Spleen (tissue), 11 donors: ENCODE measurements around the gene LDAH. TPM values are rescaled to one million over a fixed set of nuclear protein-coding genes. Genes with fewer than 3 reads are reported as not detected.
A peak's percentile ranks its signal among the peaks of the same experiment; 100 is the strongest.

Experiments used
- DNase-seq: peaks from one replicate; pipeline ENCODE4 v3.0.0-alpha.2; 2020
- H3K27ac ChIP-seq, 8 donors: fragments of 200-600 bp; sonication (generic) in 7 of 8; 1 replicate in 4 of 8; 2 replicates in 4 of 8; pipeline versions ENCODE4 v1.5.0 to v1.8.0; 2016 to 2021; ENCODE audit warnings: inconsistent platforms in 4 of 8, mild to moderate bottlenecking in 4 of 8, moderate library complexity in 1 of 8
- H3K27me3 ChIP-seq, 7 donors: fragments of 200-600 bp; sonication (generic) in 6 of 7; replicated peaks in 1 of 7; 1 replicate in 4 of 7; 2 replicates in 3 of 7; pipeline versions ENCODE4 v1.5.0 to v1.8.0; 2016 to 2021; ENCODE audit warnings: inconsistent platforms in 3 of 7, mild to moderate bottlenecking in 1 of 7
- H3K36me3 ChIP-seq, 6 donors: fragments of 200-600 bp; sonication (generic) in 5 of 6; 1 replicate in 4 of 6; 2 replicates in 2 of 6; pipeline versions ENCODE4 v1.5.0 to v1.8.0; 2016 to 2021; ENCODE audit warnings: inconsistent platforms in 2 of 6
- H3K4me1 ChIP-seq, 6 donors: fragments of 200-600 bp; sonication (generic) in 5 of 6; 1 replicate in 3 of 6; 2 replicates in 3 of 6; pipeline versions ENCODE4 v1.5.0 to v1.8.0; 2016 to 2021; ENCODE audit warnings: inconsistent platforms in 3 of 6
- H3K4me3 ChIP-seq, 8 donors: fragments of 200-600 bp; sonication (generic) in 7 of 8; 1 replicate in 4 of 8; 2 replicates in 4 of 8; pipeline versions ENCODE4 v1.5.0 to v1.8.0; 2016 to 2021; ENCODE audit warnings: inconsistent platforms in 4 of 8, mild to moderate bottlenecking in 4 of 8, moderate library complexity in 2 of 8
- H3K9me3 ChIP-seq, 8 donors: fragments of 200-600 bp; sonication (generic) in 7 of 8; 1 replicate in 4 of 8; 2 replicates in 4 of 8; pipeline versions ENCODE4 v1.5.0 to v1.8.0; 2016 to 2021; ENCODE audit warnings: inconsistent platforms in 4 of 8
- POLR2A ChIP-seq, 3 donors: fragments of 450-650 bp; IDR thresholded peaks; one replicate each; pipeline ENCODE4 v1.5.1; 2017; ENCODE audit warnings: antibody characterized with exemption in 3 of 3, mild to moderate bottlenecking in 1 of 3
- POLR2AphosphoS5 ChIP-seq, 3 donors: sonication (generic); formaldehyde crosslinking; IDR thresholded peaks; one replicate each; pipeline ENCODE4 v1.5.1; 2017; ENCODE audit warnings: antibody characterized with exemption in 3 of 3
- WGBS, 5 donors: extraction: QIAGEN DNeasy Blood & Tissue Kit in 3 of 5; methylation state at CpG; one replicate each; pipeline versions ENCODE4 v1.1.5 to v1.1.7; 2013 to 2018; 5-methylcytosine and 5-hydroxymethylcytosine counted together
- intact Hi-C: fragments of 100-400 bp; cut with DNase I; formaldehyde crosslinking; loops from one replicate; pipeline ENCODE4 v1.15.0; 2023; ENCODE audit warnings: low total_unique reads
- polyA plus RNA-seq, 3 donors: library from polyadenylated mRNA; stranded (reverse); fragments of 200-250 nt; gene quantifications; one replicate each; pipeline ENCODE4 v1.2.1, GENCODE V29; 2013
- total RNA-seq, 7 donors: library from RNA; depleted of rRNA in 3 of 7; stranded (reverse); fragments of >200 nt in 3 of 7; fragmentation: NEBNext Ultra II Directional in 4 of 7; extraction: Animal tissue kit (Norgen Biotek cat#: 25700) in 4 of 7; gene quantifications; one replicate each; pipeline versions ENCODE4 v1.1.0 to v1.2.1, GENCODE V29; 2016 to 2021
- TF ChIP-seq, protein P1 (sequence below), 11 experiments: fragments of 200-600 bp in 7 of 11; fragments of 450-650 bp in 4 of 11; sonication (generic) in 4 of 11; IDR thresholded peaks in 8 of 11; conservative IDR thresholded peaks in 3 of 11; 1 replicate in 7 of 11; 2 replicates in 4 of 11; pipeline versions ENCODE4 v1.4.0 to v1.8.0; 2016 to 2021; ENCODE audit warnings: antibody characterized with exemption in 11 of 11, inconsistent platforms in 4 of 11, mild to moderate bottlenecking in 1 of 11
- donor health status: healthy with polysubstance abuse.
- donor health status: DM: no; HTN: no; CAD: no; lungs with moderate emphysema.
- donor health status: DM: no; HTN: no; CAD: no.
- donor health status: Bipolar disorder and iron deficiency.
- donor health status: healthy.
- donor health status: DM: no; HTN: no; CAD: no.
- donor health status: DM: yes; HTN: yes; CAD: no.

The LDAH gene
- total and polyA plus RNA-seq, 10 donors = 5.8 to 33.2 (median 21.1) TPM

DNA sequence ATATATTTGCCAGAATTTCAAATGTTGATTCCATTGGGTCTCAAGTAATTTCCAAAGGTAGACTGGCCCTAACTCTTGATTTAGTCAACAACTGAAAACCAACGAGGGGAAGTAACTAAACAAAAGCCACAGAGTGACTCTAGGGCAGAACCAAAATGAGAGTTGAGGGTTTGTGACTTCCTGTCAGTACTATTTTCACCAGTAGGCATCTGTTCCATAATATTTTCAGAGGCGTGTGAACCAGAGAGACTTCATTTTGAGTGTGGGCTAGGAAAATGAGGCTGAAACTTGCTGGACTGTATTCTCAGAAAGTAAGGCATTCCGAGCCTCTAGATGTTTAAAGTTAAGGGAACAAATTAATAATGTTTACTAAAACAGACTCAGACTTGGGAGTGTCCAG is 85.4 kb downstream of the LDAH start:
- Histone ChIP-seq H3K4me3 (no peak overlapping the region), H3K27ac (no peak overlapping the region), H3K4me1 (peaks cover 0 to 18% (median 0%) of the 10 kb centered on the region in 6 donors), H3K36me3 (peaks cover 0 to 22% (median 0%) of the 10 kb centered on the region in 6 donors), H3K27me3 (no peaks in the 10 kb centered on the region), H3K9me3 (no peaks in the 10 kb centered on the region)
- TF ChIP-seq POLR2AphosphoS5 (IDR thresholded peaks at IDR 0.05) = no peak
- no peak for TF ChIP-seq POLR2A (IDR thresholded peaks at IDR 0.05)
- TF ChIP-seq, protein P1, sequence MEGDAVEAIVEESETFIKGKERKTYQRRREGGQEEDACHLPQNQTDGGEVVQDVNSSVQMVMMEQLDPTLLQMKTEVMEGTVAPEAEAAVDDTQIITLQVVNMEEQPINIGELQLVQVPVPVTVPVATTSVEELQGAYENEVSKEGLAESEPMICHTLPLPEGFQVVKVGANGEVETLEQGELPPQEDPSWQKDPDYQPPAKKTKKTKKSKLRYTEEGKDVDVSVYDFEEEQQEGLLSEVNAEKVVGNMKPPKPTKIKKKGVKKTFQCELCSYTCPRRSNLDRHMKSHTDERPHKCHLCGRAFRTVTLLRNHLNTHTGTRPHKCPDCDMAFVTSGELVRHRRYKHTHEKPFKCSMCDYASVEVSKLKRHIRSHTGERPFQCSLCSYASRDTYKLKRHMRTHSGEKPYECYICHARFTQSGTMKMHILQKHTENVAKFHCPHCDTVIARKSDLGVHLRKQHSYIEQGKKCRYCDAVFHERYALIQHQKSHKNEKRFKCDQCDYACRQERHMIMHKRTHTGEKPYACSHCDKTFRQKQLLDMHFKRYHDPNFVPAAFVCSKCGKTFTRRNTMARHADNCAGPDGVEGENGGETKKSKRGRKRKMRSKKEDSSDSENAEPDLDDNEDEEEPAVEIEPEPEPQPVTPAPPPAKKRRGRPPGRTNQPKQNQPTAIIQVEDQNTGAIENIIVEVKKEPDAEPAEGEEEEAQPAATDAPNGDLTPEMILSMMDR (IDR thresholded peaks at IDR 0.05 in 8 of 11, conservative IDR thresholded peaks at IDR 0.05 in 3 of 11) = no peak
- WGBS, 5 donors = 39 to 51% (median 49%) methylated on average over 3 of the region's 3 CpGs
- DNase-seq = no peak
- intact Hi-C loops = no loop called here

DNA sequence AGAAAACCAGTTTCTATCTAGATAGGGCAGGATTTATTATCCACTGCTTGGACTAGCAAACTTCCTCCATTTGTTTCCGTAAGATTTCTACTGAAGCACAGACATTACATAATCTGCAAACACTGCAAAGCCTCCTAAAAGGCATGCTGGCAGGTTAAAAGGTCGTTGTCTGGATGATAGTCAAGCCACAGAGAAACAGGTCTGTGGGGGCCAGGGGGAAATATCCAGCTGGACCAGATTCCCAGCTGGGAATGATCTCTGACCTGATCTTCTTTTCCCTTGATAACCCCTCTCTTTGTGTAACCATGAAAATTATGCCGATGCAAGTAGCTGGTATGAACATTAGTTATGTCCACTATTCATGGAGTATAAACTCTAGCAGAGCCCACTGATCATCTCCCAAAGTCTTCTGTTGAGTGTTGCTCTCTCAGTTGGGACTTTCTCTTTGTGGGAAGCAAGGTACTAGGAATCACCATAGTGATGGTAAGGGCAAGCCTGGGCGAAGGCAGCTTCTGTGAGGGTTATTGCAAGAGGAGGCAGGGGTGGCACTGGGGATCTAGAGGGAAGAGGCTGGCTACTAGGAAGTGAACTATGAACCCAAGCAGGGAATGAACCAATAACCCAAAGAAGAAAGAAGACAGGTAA is 94.7 kb downstream of the LDAH start:
- Histone ChIP-seq H3K9me3 (no peaks in the 10 kb centered on the region), H3K4me3 (no peak overlapping the region), H3K36me3 (peaks cover 0 to 18% (median 0%) of the 10 kb centered on the region in 6 donors), H3K4me1 (peaks cover 0 to 16% (median 0%) of the 10 kb centered on the region in 6 donors), H3K27ac (peak overlapping the region in 4 of 8 donors; percentile 18 to 53 (median 31)), H3K27me3 (no peaks in the 10 kb centered on the region)
- intact Hi-C loops = no loop called here
- 37 to 46% (median 43%) methylated on average over 4 of the region's 4 CpGs for WGBS, 5 donors
- DNase-seq = no peak
- TF ChIP-seq POLR2AphosphoS5 (IDR thresholded peaks at IDR 0.05) = no peak
- TF ChIP-seq, protein P1 (IDR thresholded peaks at IDR 0.05 in 8 of 11, conservative IDR thresholded peaks at IDR 0.05 in 3 of 11) = no peak
- TF ChIP-seq POLR2A (IDR thresholded peaks at IDR 0.05) = no peak

DNA sequence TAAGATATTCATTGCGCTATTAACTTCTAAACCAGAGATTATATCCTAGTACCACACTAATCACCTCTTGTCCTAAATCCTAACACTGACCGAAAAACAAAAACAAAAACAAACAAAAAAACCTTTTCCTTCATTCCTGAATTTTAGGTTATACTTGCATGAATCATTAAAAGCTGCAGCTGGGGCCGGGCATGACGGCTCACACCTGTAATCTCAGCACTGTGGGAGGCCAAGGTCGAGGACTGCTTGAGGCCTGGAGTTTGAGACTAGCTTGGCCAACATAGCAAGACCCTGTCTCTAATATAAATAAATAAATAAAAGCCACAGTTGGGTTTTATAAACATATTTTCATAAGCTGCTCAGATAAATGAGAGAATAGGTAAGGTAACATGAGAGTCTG is 96.0 kb downstream of the LDAH start:
- intact Hi-C loops = no loop called here
- TF ChIP-seq, protein P1 (IDR thresholded peaks at IDR 0.05 in 8 of 11, conservative IDR thresholded peaks at IDR 0.05 in 3 of 11) = no peak
- TF ChIP-seq POLR2AphosphoS5 (IDR thresholded peaks at IDR 0.05) = no peak
- TF ChIP-seq POLR2A (IDR thresholded peaks at IDR 0.05) = no peak
- H3K4me3 ChIP-seq = no peak overlapping the region
- peaks cover 0 to 16% (median 0%) of the 10 kb centered on the region in 6 donors for H3K4me1 ChIP-seq
- peaks cover 0 to 18% (median 0%) of the 10 kb centered on the region in 6 donors for H3K36me3 ChIP-seq
- no peak overlapping the region for H3K27ac ChIP-seq
- no peaks in the 10 kb centered on the region for H3K9me3 ChIP-seq
- H3K27me3 ChIP-seq = no peaks in the 10 kb centered on the region
- no peak for DNase-seq
- WGBS, 5 donors = 95 to 99% (median 96%) methylated on average over 5 of the region's 5 CpGs

DNA sequence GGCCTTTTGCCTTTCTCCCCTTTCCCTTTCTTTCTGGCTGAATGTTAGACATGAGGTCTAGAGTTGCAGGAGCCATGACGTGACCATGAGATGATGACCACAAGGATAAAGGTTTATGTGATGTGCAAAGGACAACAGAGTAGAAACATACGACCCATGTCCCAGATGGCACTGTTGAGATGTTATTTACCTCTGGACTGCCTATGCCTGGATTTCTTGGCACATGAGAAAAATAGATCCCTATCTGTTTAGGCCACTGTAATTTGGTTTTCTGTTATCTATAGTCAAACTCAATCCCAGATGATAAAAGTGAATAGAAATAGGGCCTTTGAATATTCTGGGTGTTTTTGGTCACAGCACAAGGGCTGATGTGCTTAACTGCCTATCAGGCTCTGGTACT is 97.1 kb downstream of the LDAH start:
- H3K27me3 ChIP-seq = no peaks in the 10 kb centered on the region
- intact Hi-C loops = no loop called here
- TF ChIP-seq, protein P1 (IDR thresholded peaks at IDR 0.05 in 8 of 11, conservative IDR thresholded peaks at IDR 0.05 in 3 of 11) = no peak
- TF ChIP-seq POLR2AphosphoS5 (IDR thresholded peaks at IDR 0.05) = no peak
- no peak for DNase-seq
- H3K4me3 ChIP-seq = no peak overlapping the region
- peaks cover 0 to 18% (median 0%) of the 10 kb centered on the region in 6 donors for H3K36me3 ChIP-seq
- no peak overlapping the region for H3K27ac ChIP-seq
- H3K4me1 ChIP-seq = peaks cover 0 to 16% (median 0%) of the 10 kb centered on the region in 6 donors
- H3K9me3 ChIP-seq = peaks cover 0 to 3% (median 0%) of the 10 kb centered on the region in 8 donors
- 92 to 99% (median 98%) methylated on average over 2 of the region's 2 CpGs for WGBS, 5 donors
